T-helper 2 cell treated with Interferon-gamma antibody and Interleukin-4, amounts not matched to agents 100 ng/mL and 5 ng/mL, for 36 hours (primary cell): ENCODE results near the gene TACC2. TPM values are rescaled to one million over a fixed set of nuclear protein-coding genes. Genes with fewer than 3 reads are reported as not detected.
"Not testable (repeated sequence)": the region's sequence is repeated elsewhere in the genome, so short reads cannot be mapped to it uniquely, and the experiment has no call there.

Experiments
- intact Hi-C: fragments of 100-400 bp; cut with micrococcal nuclease; formaldehyde crosslinking; loops from one replicate; pipeline ENCODE4 v1.15.1; 2023
- total RNA-seq: library from RNA; stranded (reverse); gene quantifications from 2 replicates; pipeline ENCODE4 v1.2.3, GENCODE V29; 2022

TACC2 gene
- total RNA-seq, 1 donor from 2014 or later: not detected

DNA sequence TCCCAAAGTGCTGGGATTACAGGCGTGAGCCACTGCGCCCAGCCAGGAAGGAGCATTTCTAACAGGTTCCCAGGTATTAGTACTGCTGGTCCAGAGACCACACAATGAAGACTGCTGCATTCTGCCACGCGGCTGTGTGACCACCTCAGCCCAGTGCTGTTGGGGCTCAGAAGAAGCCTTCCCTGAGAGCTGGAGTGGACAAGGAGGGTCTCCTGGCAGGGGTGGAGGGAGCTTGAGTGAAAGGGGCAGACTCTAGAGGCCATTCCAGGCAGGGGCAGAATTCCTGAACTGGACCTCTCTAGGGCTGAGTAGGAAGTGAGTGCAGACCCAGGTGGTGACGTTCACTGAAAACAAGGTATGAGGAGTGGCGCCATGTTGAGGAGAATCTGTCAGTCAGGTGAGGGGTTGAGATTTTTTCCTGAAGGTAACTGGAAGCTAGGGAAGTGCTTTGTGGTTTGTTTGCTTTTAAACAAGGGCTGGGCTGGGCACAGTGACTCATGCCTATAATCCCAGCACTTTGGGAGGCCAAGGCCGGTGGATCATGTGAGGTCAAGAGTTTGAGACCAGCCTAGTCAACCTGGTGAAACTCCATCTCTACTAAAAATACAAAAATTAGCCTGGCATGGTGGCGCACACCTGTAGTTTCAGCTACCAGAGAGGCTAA lies 67.6 kb downstream of the TACC2 start:
- intact Hi-C loops: no loop called here

- intact Hi-C loops: no loop called here
Measured at GRCh38 chr10:122057841-122058413, 69.0 kb downstream of the TACC2 start.

DNA sequence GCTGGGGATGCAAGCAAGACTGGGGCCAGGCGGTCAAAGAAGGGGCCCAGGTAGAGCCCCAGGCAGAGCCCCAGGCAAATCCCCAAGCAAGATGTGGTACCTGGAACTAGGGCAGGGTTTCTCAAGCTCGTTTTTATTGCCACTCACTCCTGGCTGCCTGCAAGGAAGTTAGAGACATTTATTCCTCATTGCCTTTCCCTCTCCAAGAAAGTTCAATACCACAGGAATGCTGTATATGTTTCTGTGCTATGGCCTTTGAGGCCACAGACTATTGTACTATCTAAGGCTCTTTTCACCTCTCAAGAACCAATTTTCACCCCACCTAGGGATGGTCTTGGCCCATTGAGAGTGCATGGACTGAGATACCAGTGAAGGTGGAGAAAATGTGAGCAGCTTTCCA lies 71.3 kb downstream of the TACC2 start:
- intact Hi-C loops: no loop called here

GRCh38 chr10:122062831-122063674 lies 74.1 kb downstream of the TACC2 start:
- intact Hi-C loops: no loop called here

GRCh38 chr10:122066337-122066939 lies 77.5 kb downstream of the TACC2 start:
- intact Hi-C loops: not testable (repeated sequence)

- intact Hi-C loops: no loop called here
Measured at GRCh38 chr10:122068844-122069243, 79.9 kb downstream of the TACC2 start.

GRCh38 chr10:122072491-122072890 lies 83.5 kb downstream of the TACC2 start:
- intact Hi-C loops: no loop called here

- intact Hi-C loops: no loop called here
Measured at GRCh38 chr10:122073508-122073907, 84.5 kb downstream of the TACC2 start.

GRCh38 chr10:122075171-122075570 lies 86.2 kb downstream of the TACC2 start:
- intact Hi-C loops: no loop called here

GRCh38 chr10:122075876-122076275 lies 86.9 kb downstream of the TACC2 start:
- intact Hi-C loops: not testable (repeated sequence)

- intact Hi-C loops: no loop called here
Measured at GRCh38 chr10:122077311-122077875, 88.4 kb downstream of the TACC2 start.

DNA sequence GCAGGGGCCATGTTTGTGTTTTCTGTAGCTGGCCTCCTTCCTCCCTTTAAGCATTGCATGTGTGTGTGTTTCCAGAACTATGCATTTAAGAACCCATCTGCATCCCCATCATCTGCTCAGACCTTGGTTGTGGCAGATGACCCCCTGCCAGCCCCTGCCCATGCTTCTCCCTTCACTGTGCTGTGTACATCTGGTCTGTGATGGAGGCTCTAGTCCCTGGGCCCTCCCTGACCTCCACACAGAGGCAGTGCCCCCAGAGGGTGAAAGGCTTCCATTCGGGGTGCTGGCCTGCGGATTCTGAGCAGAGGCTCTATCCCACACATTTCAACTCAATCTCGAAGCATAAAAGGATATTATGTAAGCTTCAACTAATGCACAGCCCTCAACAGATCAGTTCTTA lies 89.4 kb downstream of the TACC2 start:
- intact Hi-C loops: no loop called here

DNA sequence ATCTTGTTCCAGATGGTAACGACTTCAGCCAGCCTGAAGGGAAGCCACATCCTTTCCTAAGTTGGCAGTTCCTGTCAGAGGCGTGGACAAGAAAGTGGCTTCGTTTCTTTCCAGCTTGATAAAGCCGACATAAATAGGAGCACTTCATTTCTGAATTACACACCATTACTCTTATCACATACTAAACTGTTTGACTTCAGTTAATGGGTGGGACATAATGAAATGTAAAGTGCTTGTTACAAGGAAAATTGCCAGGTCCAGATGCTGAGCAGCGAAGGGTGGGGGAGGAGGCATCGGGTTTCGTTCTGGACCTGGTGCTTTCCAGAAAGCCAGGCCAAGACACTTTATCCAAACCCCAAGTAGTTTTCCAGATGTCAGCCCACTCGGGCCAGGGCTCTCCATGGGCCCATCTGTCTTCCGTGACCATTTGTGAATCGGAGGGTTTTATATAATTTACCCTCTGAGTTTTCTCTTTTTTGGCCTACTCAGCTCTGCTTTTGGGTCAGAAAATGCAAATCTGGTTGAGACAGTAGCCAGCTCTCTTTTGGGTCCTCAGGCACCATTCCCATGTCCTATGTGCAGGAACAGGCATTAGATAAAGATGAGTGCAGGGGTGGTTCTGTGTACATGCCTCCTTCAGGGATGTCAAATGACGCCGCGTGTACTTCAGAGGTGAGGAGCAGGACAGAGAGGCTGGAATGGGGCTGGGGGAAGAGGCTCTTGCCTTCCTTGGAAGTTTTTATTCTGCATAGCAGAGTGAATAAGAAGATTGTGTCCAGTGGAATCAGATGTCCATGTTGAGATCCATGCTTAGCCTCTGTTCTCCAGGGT lies 90.2 kb downstream of the TACC2 start:
- intact Hi-C loops: no loop called here

- intact Hi-C loops: no loop called here
Measured at GRCh38 chr10:122082616-122083477, 93.9 kb downstream of the TACC2 start.

GRCh38 chr10:122083478-122084025 lies 94.6 kb downstream of the TACC2 start:
- intact Hi-C loops: no loop called here

GRCh38 chr10:122084286-122085041 lies 95.5 kb downstream of the TACC2 start:
- intact Hi-C loops: no loop called here

DNA sequence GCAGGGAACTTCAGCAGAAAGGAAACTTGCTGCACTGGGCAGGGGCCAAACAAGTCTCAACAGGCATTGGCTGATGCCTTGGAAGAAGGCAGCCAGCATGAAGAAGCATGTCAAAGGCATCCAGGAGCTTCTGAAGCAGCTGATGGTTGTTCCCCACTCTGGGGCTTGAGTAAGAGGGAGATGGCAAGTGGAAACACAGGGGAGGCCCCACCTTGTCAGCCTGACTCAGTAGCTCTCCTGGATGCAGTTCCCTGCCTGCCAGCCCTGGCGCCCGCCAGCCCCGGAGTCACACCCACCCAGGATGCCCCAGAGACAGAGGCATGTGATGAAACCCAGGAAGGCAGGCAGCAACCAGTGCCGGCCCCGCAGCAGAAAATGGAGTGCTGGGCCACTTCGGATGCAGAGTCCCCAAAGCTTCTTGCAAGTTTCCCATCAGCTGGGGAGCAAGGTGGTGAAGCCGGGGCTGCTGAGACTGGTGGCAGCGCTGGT lies 96.5 kb downstream of the TACC2 start:
- intact Hi-C loops: no loop called here

DNA sequence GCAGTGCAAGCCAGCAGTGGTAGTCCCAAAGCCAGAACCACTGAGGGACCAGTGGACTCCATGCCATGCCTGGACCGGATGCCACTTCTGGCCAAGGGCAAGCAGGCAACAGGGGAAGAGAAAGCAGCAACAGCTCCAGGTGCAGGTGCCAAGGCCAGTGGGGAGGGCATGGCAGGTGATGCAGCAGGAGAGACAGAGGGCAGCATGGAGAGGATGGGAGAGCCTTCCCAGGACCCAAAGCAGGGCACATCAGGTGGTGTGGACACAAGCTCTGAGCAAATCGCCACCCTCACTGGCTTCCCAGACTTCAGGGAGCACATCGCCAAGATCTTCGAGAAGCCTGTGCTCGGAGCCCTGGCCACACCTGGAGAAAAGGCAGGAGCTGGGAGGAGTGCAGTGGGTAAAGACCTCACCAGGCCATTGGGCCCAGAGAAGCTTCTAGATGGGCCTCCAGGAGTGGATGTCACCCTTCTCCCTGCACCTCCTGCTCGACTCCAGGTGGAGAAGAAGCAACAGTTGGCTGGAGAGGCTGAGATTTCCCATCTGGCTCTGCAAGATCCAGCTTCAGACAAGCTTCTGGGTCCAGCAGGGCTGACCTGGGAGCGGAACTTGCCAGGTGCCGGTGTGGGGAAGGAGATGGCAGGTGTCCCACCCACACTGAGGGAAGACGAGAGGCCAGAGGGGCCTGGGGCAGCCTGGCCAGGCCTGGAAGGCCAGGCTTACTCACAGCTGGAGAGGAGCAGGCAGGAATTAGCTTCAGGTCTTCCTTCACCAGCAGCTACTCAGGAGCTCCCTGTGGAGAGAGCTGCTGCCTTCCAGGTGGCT lies 97.7 kb downstream of the TACC2 start:
- intact Hi-C loops: no loop called here
